Measurements from ENCODE around the gene HES1.

DNA sequence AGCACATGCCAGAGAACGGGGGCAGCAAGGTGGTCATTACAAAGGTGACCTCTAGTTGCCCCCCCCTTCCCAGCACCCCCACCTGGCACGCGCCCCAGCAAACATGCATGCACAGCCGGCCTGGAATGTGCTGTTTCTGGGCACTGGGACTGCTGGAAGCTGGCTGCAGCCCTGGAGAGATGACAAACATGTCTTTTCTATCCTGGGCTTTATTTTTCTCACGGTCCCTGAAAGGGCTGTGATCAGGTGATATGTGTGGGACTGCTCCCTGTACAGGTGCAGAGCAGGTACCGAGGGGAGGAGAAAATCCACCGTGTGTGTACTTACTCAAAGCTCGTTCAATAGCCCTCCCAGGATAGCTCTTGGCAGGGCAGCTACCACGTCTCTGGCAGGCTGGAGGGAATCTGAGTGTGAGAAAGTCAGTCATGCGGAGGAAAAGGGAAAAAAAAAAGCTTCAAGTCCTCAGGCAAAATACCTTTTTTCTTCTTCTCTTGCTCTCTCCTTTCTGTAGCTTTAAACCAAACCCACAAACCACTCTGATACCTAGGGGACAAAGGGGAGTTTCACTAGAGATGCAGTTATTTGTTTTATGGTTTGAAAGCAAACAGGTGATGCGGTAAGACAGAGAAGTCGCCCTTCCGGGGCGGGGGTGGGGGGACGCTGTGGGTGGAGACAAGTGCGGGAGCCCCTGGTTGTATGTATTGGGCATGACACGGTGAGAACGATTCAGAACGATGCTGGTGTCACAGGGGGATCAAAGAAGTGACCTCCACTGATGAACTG lies 5.0 kb upstream of the HES1 start:
- TF ChIP-seq, protein P1, sequence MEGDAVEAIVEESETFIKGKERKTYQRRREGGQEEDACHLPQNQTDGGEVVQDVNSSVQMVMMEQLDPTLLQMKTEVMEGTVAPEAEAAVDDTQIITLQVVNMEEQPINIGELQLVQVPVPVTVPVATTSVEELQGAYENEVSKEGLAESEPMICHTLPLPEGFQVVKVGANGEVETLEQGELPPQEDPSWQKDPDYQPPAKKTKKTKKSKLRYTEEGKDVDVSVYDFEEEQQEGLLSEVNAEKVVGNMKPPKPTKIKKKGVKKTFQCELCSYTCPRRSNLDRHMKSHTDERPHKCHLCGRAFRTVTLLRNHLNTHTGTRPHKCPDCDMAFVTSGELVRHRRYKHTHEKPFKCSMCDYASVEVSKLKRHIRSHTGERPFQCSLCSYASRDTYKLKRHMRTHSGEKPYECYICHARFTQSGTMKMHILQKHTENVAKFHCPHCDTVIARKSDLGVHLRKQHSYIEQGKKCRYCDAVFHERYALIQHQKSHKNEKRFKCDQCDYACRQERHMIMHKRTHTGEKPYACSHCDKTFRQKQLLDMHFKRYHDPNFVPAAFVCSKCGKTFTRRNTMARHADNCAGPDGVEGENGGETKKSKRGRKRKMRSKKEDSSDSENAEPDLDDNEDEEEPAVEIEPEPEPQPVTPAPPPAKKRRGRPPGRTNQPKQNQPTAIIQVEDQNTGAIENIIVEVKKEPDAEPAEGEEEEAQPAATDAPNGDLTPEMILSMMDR (IDR thresholded peaks at IDR 0.05): no peak
- TF ChIP-seq POLR2A (IDR thresholded peaks at IDR 0.05) (no peak), EP300 (IDR thresholded peaks at IDR 0.05) (no peak)

Data from tibial nerve (tissue), 4 donors.